Superior temporal gyrus (tissue), 1 donor: ENCODE results near the gene PDZD11.
"Not testable (repeated sequence)": the region's sequence is repeated elsewhere in the genome, so short reads cannot be mapped to it uniquely, and the experiment has no call there.

Experiments
- DNase-seq: peaks from one replicate; pipeline ENCODE4 v3.0.0-alpha.2; 2016; ENCODE audit errors: extremely low spot score

The PDZD11 gene

GRCh38 chrX:70257423-70258288 lies 32.1 kb downstream of the PDZD11 start:
- no peak for DNase-seq

- DNase-seq = no peak
Observed at GRCh38 chrX:70255452-70255851, 34.3 kb downstream of the PDZD11 start.

- no peak for DNase-seq
Observed at GRCh38 chrX:70254909-70255308, 34.8 kb downstream of the PDZD11 start.

- DNase-seq = no peak
Observed at GRCh38 chrX:70254063-70254400, 35.7 kb downstream of the PDZD11 start.

GRCh38 chrX:70253377-70254062 lies 36.2 kb downstream of the PDZD11 start:
- no peak for DNase-seq

GRCh38 chrX:70252491-70252890 lies 37.2 kb downstream of the PDZD11 start:
- no peak for DNase-seq

- DNase-seq = no peak
Observed at GRCh38 chrX:70247252-70247651, 42.5 kb downstream of the PDZD11 start.

- DNase-seq = no peak
Observed at GRCh38 chrX:70244881-70245280, 44.8 kb downstream of the PDZD11 start.

GRCh38 chrX:70243601-70244000 lies 46.1 kb downstream of the PDZD11 start:
- not testable (repeated sequence) for DNase-seq

- no peak for DNase-seq
Observed at GRCh38 chrX:70241501-70241900, 48.2 kb downstream of the PDZD11 start.

GRCh38 chrX:70240751-70241150 lies 49.0 kb downstream of the PDZD11 start:
- DNase-seq = no peak
